Measurements from ENCODE around the gene DHRS12.

DNA sequence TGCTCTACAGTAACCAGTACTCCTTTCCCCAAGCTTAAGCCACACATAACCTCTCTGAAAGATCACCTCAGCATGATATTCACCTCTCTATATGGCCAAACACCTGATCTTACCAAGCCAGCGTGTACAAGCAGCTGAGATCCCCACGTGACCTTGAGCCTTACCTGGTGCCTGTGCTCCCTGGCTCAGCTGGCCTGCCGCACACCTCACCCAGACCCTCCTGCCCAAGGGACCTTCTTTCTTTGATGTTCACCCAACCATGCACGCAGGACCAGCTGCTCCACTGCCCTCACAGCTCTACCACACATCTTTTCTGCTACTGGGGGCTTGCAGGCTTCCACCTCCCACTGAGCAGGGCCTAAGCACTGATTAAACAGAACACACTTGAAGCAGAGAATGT is 9.0 kb downstream of the DHRS12 start:
- TF ChIP-seq EZH2 (IDR thresholded peaks at IDR 0.05; ENCODE audit: low read depth) = no peak
- TF ChIP-seq, protein P1, sequence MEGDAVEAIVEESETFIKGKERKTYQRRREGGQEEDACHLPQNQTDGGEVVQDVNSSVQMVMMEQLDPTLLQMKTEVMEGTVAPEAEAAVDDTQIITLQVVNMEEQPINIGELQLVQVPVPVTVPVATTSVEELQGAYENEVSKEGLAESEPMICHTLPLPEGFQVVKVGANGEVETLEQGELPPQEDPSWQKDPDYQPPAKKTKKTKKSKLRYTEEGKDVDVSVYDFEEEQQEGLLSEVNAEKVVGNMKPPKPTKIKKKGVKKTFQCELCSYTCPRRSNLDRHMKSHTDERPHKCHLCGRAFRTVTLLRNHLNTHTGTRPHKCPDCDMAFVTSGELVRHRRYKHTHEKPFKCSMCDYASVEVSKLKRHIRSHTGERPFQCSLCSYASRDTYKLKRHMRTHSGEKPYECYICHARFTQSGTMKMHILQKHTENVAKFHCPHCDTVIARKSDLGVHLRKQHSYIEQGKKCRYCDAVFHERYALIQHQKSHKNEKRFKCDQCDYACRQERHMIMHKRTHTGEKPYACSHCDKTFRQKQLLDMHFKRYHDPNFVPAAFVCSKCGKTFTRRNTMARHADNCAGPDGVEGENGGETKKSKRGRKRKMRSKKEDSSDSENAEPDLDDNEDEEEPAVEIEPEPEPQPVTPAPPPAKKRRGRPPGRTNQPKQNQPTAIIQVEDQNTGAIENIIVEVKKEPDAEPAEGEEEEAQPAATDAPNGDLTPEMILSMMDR (conservative IDR thresholded peaks at IDR 0.05) = no peak

Data from PC-9 (cell line).